HCT116 (cell line): ENCODE results near the gene IGFN1.
"Not testable (repeated sequence)": the region's sequence is repeated elsewhere in the genome, so short reads cannot be mapped to it uniquely, and the experiment has no call there.

Source experiments
- ATF3 ChIP-seq: IDR thresholded peaks from 2 replicates; pipeline ENCODE4 v1.6.1; 2012
- CEBPB ChIP-seq: IDR thresholded peaks from 2 replicates; pipeline ENCODE4 v1.6.1; 2012; ENCODE audit warnings: low read depth
- CTCF ChIP-seq, 3 experiments: fragments of 200-600 bp in 1 of 3; sonication (generic) in 1 of 3; IDR thresholded peaks in 2 of 3; conservative IDR thresholded peaks in 1 of 3; 2 replicates each; pipeline ENCODE4 v1.5.1; 2012 to 2017; ENCODE audit warnings: low read depth in 2 of 3, low read length in 2 of 3, antibody characterized with exemption in 1 of 3, borderline replicate concordance in 1 of 3, control low read depth in 1 of 3, mild to moderate bottlenecking in 1 of 3, mixed read lengths in 1 of 3, mixed run types in 1 of 3, moderate library complexity in 1 of 3; ENCODE audit not compliant: insufficient read depth in 1 of 3
- EZH2 ChIP-seq: fragments of 200-600 bp; sonication (generic); IDR thresholded peaks from 2 replicates; pipeline ENCODE4 v1.6.1; 2017; ENCODE audit warnings: antibody characterized with exemption, mixed run types
- EZH2phosphoT487 ChIP-seq: fragments of 200-600 bp; IDR thresholded peaks from 2 replicates; pipeline ENCODE4 v1.6.1; 2018; ENCODE audit warnings: antibody characterized with exemption, borderline replicate concordance
- POLR2A ChIP-seq: IDR thresholded peaks from 2 replicates; pipeline ENCODE4 v1.7.0; 2011; ENCODE audit warnings: borderline replicate concordance; ENCODE audit not compliant: insufficient read depth, insufficient read length; ENCODE audit errors: extremely low read depth
- REST ChIP-seq: IDR thresholded peaks from 2 replicates; pipeline ENCODE4 v1.6.1; 2012; ENCODE audit warnings: low read depth
- SRF ChIP-seq: IDR thresholded peaks from 2 replicates; pipeline ENCODE4 v1.6.1; 2012; ENCODE audit warnings: low read depth
- ZBTB33 ChIP-seq: IDR thresholded peaks from 2 replicates; pipeline ENCODE4 v1.6.1; 2011; ENCODE audit warnings: mild to moderate bottlenecking, low read length, moderate library complexity; ENCODE audit not compliant: insufficient replicate concordance; ENCODE audit errors: extremely low read depth
- ZNF274 ChIP-seq: fragments of 200-500 bp; sonication (Bioruptor generic); IDR thresholded peaks from 2 replicates; pipeline ENCODE4 v1.6.1; 2014; ENCODE audit warnings: mild to moderate bottlenecking, low read depth, low read length, inconsistent platforms

GRCh38 chr1:201163036-201163435, 27.6 kb upstream of the IGFN1 start:
- not testable (repeated sequence) for TF ChIP-seq SRF; EZH2phosphoT487; CTCF (IDR thresholded peaks at IDR 0.05 in 2 of 3, conservative IDR thresholded peaks at IDR 0.05 in 1 of 3; ENCODE audit: borderline replicate concordance in 1 of 3, insufficient read depth in 1 of 3, low read depth in 2 of 3, low read length in 2 of 3); ATF3; ZBTB33; CEBPB; EZH2; POLR2A; REST; ZNF274
